ENCODE data around the gene UBAP2L. TPM values are rescaled to one million over a fixed set of nuclear protein-coding genes. Genes with fewer than 3 reads are reported as not detected.

The UBAP2L gene
- total RNA-seq, 2 experiments from 2014 or later, result 183 to 195 TPM

DNA sequence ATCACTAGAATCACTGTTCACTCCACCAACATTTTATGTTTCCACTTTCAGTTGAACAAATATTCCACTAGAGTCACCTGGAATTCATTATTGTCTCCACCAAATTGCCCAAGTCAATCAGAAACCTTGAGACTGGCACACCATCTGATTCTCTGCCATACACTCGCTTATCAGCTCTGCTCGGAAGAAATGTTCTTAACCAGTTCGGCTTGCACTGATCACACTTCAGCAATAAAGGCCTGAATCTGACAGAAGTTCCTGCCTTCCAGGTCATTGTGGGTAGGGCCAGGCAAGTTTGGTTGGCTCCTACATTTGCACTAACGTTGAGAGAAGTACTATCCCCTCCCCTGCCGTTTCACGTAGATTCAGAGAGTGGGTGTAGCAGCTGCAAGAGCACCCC, 38.8 kb upstream of the UBAP2L start:
- peak overlapping the region; percentile 97 for H3K4me3 Mint-ChIP-seq
- peak overlapping the region; percentile 99 for H3K27ac Mint-ChIP-seq
- intact Hi-C loops (cut with micrococcal nuclease), result loop anchor here (5.0 kb wide), 2 partner anchors 40 to 145 kb away; partner anchors contain the start of genes ATP8B2 and UBAP2L

DNA sequence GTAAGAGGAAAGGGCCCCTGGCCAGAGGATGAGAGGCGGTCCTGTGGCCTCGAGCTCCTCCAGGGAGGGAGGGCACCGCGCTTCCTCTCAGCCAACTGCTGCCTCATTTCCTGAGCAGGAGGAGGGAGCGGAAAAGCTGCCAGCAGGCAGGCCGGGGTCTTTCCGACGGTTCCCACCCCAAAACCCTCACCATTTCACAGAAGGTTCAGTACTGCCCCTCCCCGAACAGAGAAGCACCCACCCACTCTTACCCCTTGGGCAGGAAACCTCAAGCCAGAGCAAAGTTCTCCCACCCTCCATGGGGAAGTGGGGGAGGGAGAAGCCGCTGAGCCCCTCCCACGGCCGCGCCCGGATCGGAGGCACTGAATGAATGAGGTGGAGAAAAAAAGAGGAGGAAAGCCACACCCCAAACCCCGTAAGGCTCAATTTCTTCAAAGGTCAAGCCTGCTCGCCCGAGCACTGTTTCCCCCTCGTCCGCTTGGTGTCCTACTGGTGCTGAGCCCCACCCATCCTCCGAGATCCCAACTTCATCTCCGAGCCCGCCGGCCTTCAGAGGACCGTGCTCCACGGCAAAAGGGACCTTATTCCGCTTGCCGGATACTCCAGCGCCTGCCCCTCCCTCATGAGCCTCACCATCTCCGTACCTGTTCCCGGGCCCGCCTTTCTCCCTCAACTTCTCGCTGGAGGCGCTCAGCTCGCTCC, 38.3 kb upstream of the UBAP2L start:
- Mint-ChIP-seq H3K4me1 (ENCODE audit: low read depth) (peaks cover 49% of the 10 kb centered on the region), H3K27ac (peak overlapping the region; percentile 99), H3K36me3 (ENCODE audit: low read depth) (peaks cover 40% of the 10 kb centered on the region), H3K27me3 (no peaks in the 10 kb centered on the region), H3K4me3 (peak overlapping the region; percentile 97), H3K9me3 (no peaks in the 10 kb centered on the region)
- DNase-seq (peak; percentile 96), ATAC-seq (peak; percentile 77)
- CTCF ChIA-PET, result interaction anchor here (0.7 to 1.2 kb wide), 2 partner anchors 25 to 196 kb away, joined by 3 to 4 read pairs; partner anchors contain the start of gene RAB13
- TF ChIP-seq, protein P1, sequence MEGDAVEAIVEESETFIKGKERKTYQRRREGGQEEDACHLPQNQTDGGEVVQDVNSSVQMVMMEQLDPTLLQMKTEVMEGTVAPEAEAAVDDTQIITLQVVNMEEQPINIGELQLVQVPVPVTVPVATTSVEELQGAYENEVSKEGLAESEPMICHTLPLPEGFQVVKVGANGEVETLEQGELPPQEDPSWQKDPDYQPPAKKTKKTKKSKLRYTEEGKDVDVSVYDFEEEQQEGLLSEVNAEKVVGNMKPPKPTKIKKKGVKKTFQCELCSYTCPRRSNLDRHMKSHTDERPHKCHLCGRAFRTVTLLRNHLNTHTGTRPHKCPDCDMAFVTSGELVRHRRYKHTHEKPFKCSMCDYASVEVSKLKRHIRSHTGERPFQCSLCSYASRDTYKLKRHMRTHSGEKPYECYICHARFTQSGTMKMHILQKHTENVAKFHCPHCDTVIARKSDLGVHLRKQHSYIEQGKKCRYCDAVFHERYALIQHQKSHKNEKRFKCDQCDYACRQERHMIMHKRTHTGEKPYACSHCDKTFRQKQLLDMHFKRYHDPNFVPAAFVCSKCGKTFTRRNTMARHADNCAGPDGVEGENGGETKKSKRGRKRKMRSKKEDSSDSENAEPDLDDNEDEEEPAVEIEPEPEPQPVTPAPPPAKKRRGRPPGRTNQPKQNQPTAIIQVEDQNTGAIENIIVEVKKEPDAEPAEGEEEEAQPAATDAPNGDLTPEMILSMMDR (IDR thresholded peaks at IDR 0.05), result no peak
- intact Hi-C loops (cut with micrococcal nuclease), result loop anchor here (5.0 kb wide), 2 partner anchors 40 to 145 kb away; partner anchors contain the start of genes ATP8B2 and UBAP2L
- POLR2A ChIA-PET, result interaction anchor here (0.6 to 5.2 kb wide), 13 partner anchors 9 to 597 kb away, joined by 3 to 28 read pairs (median 3); partner anchors contain the start of gene TPM3

More for the DNA sequence above, 38.8 kb upstream of the UBAP2L start:
- no peaks in the 10 kb centered on the region for H3K27me3 Mint-ChIP-seq
- no peak for ATAC-seq
- peaks cover 46% of the 10 kb centered on the region for H3K36me3 Mint-ChIP-seq (ENCODE audit: low read depth)
- DNase-seq, result no peak
- H3K9me3 Mint-ChIP-seq, result no peaks in the 10 kb centered on the region
- peaks cover 55% of the 10 kb centered on the region for H3K4me1 Mint-ChIP-seq (ENCODE audit: low read depth)
- ChIA-PET CTCF (interaction anchor here (0.7 to 1.2 kb wide), 2 partner anchors 24 to 195 kb away, joined by 3 to 4 read pairs; partner anchors contain the start of gene RAB13), POLR2A (interaction anchor here (0.7 to 5.2 kb wide), 12 partner anchors 10 to 237 kb away, joined by 3 to 28 read pairs (median 5); partner anchors contain the start of gene TPM3)
- TF ChIP-seq, protein P1 (IDR thresholded peaks at IDR 0.05), result no peak

DNA sequence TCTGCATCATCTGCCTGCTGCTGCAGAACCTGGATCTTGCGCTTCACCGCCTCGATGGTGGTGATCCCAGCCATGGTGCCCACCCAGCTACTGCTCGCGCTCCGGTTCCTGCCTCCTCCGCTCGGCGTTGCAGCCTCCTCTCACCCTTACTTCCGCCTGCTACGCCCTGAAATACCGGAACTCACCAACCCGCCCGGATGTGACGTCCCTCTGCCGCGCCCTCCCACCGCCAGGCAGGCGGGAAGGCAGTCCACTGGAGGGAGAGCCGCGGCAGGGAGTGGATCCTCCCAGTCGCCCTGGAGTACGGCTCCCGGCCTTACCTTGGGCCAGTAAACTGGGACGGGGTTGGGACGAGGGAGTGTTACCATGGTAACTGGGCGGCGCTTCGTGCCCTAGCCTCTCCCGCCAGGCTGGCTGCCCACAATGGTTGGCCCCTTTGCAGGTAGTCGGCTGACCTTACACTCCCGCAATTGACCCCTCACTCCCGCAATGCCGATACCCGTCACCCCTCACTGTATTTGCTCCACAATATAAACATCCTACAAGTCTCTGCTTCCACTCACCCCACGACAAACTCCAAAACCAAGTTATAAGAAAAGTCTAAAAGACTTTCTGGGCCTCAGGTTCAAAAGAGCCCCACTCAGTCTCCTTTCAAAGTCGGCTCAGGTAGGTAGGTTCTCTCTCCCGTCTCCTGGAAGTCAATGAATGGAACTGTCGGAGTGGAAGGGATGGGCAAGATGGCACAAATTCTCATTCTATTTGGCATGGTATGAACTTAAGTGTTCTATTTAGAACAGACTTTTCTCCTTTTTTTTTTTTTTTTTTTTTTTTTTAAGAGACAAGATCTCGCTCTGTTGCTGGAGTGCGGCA, 37.5 kb upstream of the UBAP2L start:
- DNase-seq (peak; percentile 97), ATAC-seq (peak; percentile 74)
- peak overlapping the region; percentile 99 for H3K27ac Mint-ChIP-seq
- ChIA-PET CTCF (interaction anchor here (1.0 to 2.5 kb wide), 4 partner anchors 26 to 416 kb away, joined by 3 to 9 read pairs (median 3); no protein-coding TSS in a partner anchor), POLR2A (interaction anchor here (0.6 to 5.2 kb wide), 7 partner anchors 8 to 596 kb away, joined by 3 to 28 read pairs (median 4); partner anchors contain the start of gene TPM3)
- peaks cover 41% of the 10 kb centered on the region for H3K4me1 Mint-ChIP-seq (ENCODE audit: low read depth)
- H3K36me3 Mint-ChIP-seq (ENCODE audit: low read depth), result peaks cover 35% of the 10 kb centered on the region
- H3K9me3 Mint-ChIP-seq, result no peaks in the 10 kb centered on the region
- H3K27me3 Mint-ChIP-seq, result no peaks in the 10 kb centered on the region
- TF ChIP-seq, protein P1 (IDR thresholded peaks at IDR 0.05), result no peak
- intact Hi-C loops (cut with micrococcal nuclease), result loop anchor here (5.0 kb wide), 2 partner anchors 39 to 144 kb away; partner anchors contain the start of genes ATP8B2 and UBAP2L
- peak overlapping the region; percentile 97 for H3K4me3 Mint-ChIP-seq

DNA sequence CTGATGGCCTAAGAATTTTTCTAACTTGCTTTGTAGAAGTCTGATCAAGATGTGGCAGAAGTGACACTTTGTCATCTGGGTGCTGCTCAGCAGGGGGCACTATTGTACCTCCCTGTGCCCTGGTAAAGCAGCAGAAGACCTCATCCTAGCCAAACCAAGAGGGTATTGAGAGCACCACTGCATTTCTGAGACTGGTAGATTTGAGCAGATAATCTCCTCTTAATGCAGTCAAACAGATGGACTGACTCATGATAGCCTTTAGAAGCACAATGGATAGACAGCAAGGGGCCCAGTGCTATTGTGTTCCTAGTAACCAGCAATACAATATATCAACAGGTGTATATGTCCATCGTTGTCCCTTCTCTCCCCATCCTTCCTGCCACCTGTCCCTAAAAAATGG, 34.6 kb upstream of the UBAP2L start:
- no peak for ATAC-seq
- CTCF ChIA-PET, result interaction anchor here (1.0 to 1.4 kb wide), 2 partner anchors 13 kb away, joined by 3 read pairs; no protein-coding TSS in a partner anchor
- POLR2A ChIA-PET, result no interaction called here
- TF ChIP-seq, protein P1 (IDR thresholded peaks at IDR 0.05), result peak; percentile 80
- peaks cover 2% of the 10 kb centered on the region for H3K27me3 Mint-ChIP-seq
- H3K36me3 Mint-ChIP-seq (ENCODE audit: low read depth), result peaks cover 11% of the 10 kb centered on the region
- H3K4me1 Mint-ChIP-seq (ENCODE audit: low read depth), result peaks cover 13% of the 10 kb centered on the region
- H3K9me3 Mint-ChIP-seq, result no peaks in the 10 kb centered on the region
- H3K27ac Mint-ChIP-seq, result no peak overlapping the region
- intact Hi-C loops (cut with micrococcal nuclease), result no loop called here
- H3K4me3 Mint-ChIP-seq, result no peak overlapping the region
- peak; percentile 91 for DNase-seq

Measured in activated CD8-positive, alpha-beta T cell treated with anti-CD3 and anti-CD28 coated beads for 36 hours (primary cell).